SU-DHL-6 (cell line): ENCODE data around the gene CHRM5.
A peak's percentile ranks its signal among the peaks of the same experiment; 100 is the strongest.

Experiments used
- H2AFZ ChIP-seq: fragments of 200-600 bp; sonication (generic); 2 replicates; pipeline ENCODE4 v1.6.1; 2014; ENCODE audit warnings: low read depth, mild to moderate bottlenecking, moderate library complexity, mixed read lengths, antibody characterized with exemption, low read length; ENCODE audit not compliant: severe bottlenecking
- H3F3A ChIP-seq: fragments of 200-600 bp; shearing (Covaris generic); 2 replicates; pipeline ENCODE4 v1.6.0; 2016; ENCODE audit warnings: antibody characterized with exemption, mild to moderate bottlenecking; ENCODE audit not compliant: insufficient read depth
- H3K27ac ChIP-seq: fragments of 200-600 bp; sonication (generic); 2 replicates; pipeline ENCODE4 v1.5.1; 2016; ENCODE audit warnings: low read depth, mild to moderate bottlenecking, low read length, moderate library complexity, mixed read lengths
- H3K27me3 ChIP-seq: fragments of 200-600 bp; sonication (generic), shearing (Covaris generic); 2 replicates; pipeline ENCODE4 v1.6.0; 2014; ENCODE audit warnings: mild to moderate bottlenecking, low read length
- H3K36me3 ChIP-seq: fragments of 200-600 bp; sonication (generic); 2 replicates; pipeline ENCODE4 v1.6.1; 2014; ENCODE audit warnings: mild to moderate bottlenecking, low read length, mixed read lengths
- H3K4me2 ChIP-seq: fragments of 300-600, 200-600 bp; shearing (Covaris generic), sonication (generic); 2 replicates; pipeline ENCODE4 v1.6.0; 2014; ENCODE audit warnings: low read length, low read depth, mild to moderate bottlenecking; ENCODE audit not compliant: poor library complexity, severe bottlenecking
- H3K4me3 ChIP-seq: fragments of 200-600 bp; sonication (generic); 2 replicates; pipeline ENCODE4 v1.5.1; 2014; ENCODE audit warnings: antibody characterized with exemption, low read length, mild to moderate bottlenecking, mixed read lengths; ENCODE audit not compliant: insufficient read depth, poor library complexity, severe bottlenecking
- H3K79me2 ChIP-seq: fragments of 200-600 bp; sonication (generic); 2 replicates; pipeline ENCODE4 v1.6.1; 2014; ENCODE audit warnings: mild to moderate bottlenecking, low read length, moderate library complexity; ENCODE audit not compliant: insufficient read depth
- H3K9ac ChIP-seq: fragments of 200-600 bp; sonication (generic); 2 replicates; pipeline ENCODE4 v1.7.0; 2014; ENCODE audit warnings: mild to moderate bottlenecking, low read length
- H3K9me2 ChIP-seq: fragments of 200-600 bp; sonication (generic); replicated peaks from 2 replicates; pipeline ENCODE4 v1.6.1; 2014; ENCODE audit warnings: low read length; ENCODE audit not compliant: insufficient read depth
- H3K9me3 ChIP-seq: fragments of 200-600 bp; sonication (generic); 2 replicates; pipeline ENCODE4 v1.6.1; 2014; ENCODE audit warnings: low read length, mixed read lengths; ENCODE audit not compliant: insufficient read depth
- H4K20me1 ChIP-seq: fragments of 200-600 bp; sonication (generic); 2 replicates; pipeline ENCODE4 v1.6.1; 2014; ENCODE audit warnings: low read depth, mild to moderate bottlenecking, antibody characterized with exemption, low read length, moderate library complexity, mixed read lengths
- CTCF ChIP-seq: fragments of 200-600 bp; sonication (generic); IDR thresholded peaks from one replicate; pipeline ENCODE4 v1.5.1; 2017; ENCODE audit warnings: antibody characterized with exemption, mild to moderate bottlenecking, low read length, moderate library complexity; ENCODE audit not compliant: insufficient read depth, poor library complexity, severe bottlenecking
- EZH2phosphoT487 ChIP-seq: fragments of 200-600 bp; sonication (generic), shearing (Covaris generic); conservative IDR thresholded peaks from 2 replicates; pipeline ENCODE4 v1.6.1; 2018; ENCODE audit warnings: mild to moderate bottlenecking, antibody characterized with exemption, low read length, moderate library complexity, mixed read lengths

CHRM5 gene

DNA sequence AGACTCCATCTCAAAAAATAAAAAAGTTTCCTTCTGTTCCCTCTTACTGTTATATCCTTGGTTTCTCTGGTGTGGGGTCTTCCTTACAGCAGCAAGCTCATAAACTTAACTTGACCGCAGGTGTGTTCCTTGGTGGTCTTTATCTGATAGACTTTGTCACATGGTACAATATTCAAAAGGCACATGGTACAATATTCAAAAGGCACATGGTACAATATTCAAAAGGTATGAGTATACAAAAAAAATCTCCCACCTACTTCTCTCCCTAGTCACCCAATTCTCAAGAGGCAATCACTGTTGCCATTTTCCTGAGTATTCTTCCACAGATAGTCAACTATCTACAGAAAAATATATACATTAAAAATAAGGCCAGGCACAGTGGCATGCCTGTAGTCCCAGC, 138.1 kb downstream of the CHRM5 start:
- no peaks in the 10 kb centered on the region for H3K9me2 ChIP-seq
- H3K79me2 ChIP-seq = peaks cover 2% of the 10 kb centered on the region
- H3K36me3 ChIP-seq = peaks cover 8% of the 10 kb centered on the region; the same call in 1 of the 2 replicates
- no peak overlapping the region for H3K9ac ChIP-seq
- H3K27ac ChIP-seq = no peak overlapping the region
- TF ChIP-seq EZH2phosphoT487 (no peak), CTCF (no peak)
- no peak overlapping the region for H2AFZ ChIP-seq
- H3K4me3 ChIP-seq = no peak overlapping the region
- peaks cover 19% of the 10 kb centered on the region; the same call in 1 of the 2 replicates for H3K9me3 ChIP-seq
- H4K20me1 ChIP-seq = no peaks in the 10 kb centered on the region
- no peaks in the 10 kb centered on the region for H3K27me3 ChIP-seq
- H3F3A ChIP-seq = no peaks in the 10 kb centered on the region
- no peak overlapping the region for H3K4me2 ChIP-seq

DNA sequence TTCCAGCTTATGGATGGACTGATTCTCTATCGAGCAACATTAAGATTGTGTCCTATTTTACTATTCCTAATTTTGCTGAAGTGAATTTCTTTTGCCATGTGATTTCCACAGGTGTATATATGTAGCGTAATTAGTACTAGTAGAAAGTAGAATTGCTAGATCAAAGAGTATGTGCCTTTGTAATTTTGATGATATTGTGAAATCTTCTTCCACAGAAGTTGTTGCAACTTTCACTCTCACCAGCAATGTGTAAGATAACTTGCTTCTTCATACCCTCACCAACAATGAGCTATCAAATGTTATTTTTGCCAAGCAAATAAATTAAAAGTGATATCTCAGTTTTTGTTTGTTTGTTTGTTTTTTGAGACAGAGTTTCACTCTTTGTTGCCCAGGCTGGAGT, 139.0 kb downstream of the CHRM5 start:
- peaks cover 17% of the 10 kb centered on the region; the same call in 1 of the 2 replicates for H3K9me3 ChIP-seq
- no peaks in the 10 kb centered on the region for H3K9me2 ChIP-seq
- no peak for TF ChIP-seq EZH2phosphoT487
- no peak for TF ChIP-seq CTCF
- no peak overlapping the region for H3K27ac ChIP-seq
- H3K79me2 ChIP-seq = no peaks in the 10 kb centered on the region
- H3K9ac ChIP-seq = no peak overlapping the region
- peaks cover 7% of the 10 kb centered on the region; the same call in 1 of the 2 replicates for H3K36me3 ChIP-seq
- no peaks in the 10 kb centered on the region for H3F3A ChIP-seq
- no peaks in the 10 kb centered on the region for H4K20me1 ChIP-seq
- H3K4me2 ChIP-seq = no peak overlapping the region
- H2AFZ ChIP-seq = no peak overlapping the region
- no peaks in the 10 kb centered on the region for H3K27me3 ChIP-seq
- no peak overlapping the region for H3K4me3 ChIP-seq

DNA sequence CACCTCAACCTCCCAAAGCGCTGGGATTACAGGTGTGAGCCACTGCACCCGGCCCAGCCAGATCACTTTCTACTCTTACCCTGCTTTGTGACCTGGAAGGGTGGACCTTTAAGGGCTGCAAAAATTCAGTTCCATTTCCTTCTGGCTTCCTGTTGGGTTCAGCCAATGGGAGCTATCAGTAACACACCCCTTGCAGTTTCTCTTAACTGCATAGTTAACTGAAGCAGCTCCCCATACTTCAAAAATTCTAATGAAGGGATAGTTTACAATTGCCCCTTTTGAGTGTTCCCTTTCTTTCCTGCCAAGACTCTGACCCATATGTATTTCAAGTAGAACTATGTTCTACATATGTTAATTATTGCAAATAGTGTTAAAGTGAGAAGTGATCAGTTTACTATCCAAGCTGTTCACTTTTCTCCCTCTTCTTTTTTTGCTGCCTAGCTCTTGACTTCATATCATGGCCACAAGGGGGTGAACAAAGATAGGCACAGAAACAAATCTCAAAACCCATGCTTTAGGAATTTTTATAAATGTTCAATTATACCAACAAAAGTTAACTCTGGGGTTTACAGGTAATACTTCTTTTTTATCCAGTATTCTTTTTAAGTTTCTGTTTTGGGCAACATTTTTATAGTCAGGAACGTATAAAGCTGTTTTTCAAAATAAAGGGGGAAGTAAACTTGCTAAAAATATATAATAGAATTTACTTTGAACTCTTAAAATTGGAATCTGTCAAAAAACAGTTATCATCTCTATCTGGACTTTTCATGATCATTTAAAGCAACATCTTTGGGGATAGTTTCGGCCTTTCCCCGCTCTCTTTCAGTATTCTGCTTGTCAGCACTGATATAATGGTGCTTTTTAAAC, 141.7 kb downstream of the CHRM5 start:
- no peaks in the 10 kb centered on the region for H3K36me3 ChIP-seq
- H4K20me1 ChIP-seq = no peaks in the 10 kb centered on the region
- no peak overlapping the region for H2AFZ ChIP-seq
- no peaks in the 10 kb centered on the region for H3F3A ChIP-seq
- H3K9me2 ChIP-seq = no peaks in the 10 kb centered on the region
- H3K27me3 ChIP-seq = no peaks in the 10 kb centered on the region
- H3K4me2 ChIP-seq = no peak overlapping the region
- H3K79me2 ChIP-seq = no peaks in the 10 kb centered on the region
- H3K27ac ChIP-seq = no peak overlapping the region
- H3K9me3 ChIP-seq = no peaks in the 10 kb centered on the region
- TF ChIP-seq CTCF (peak; percentile 44), EZH2phosphoT487 (no peak)
- no peak overlapping the region for H3K9ac ChIP-seq
- H3K4me3 ChIP-seq = no peak overlapping the region
